A549 (cell line): ENCODE measurements around the gene FAM76A.

Source experiments
- EP300 ChIP-seq, 2 experiments: fragments of >200 bp; sonication (Bioruptor Twin); formaldehyde crosslinking; IDR thresholded peaks; 2 replicates in 1 of 2; 3 replicates in 1 of 2; pipeline ENCODE4 v1.6.1; 2016 to 2017
- TF ChIP-seq, protein P1 (sequence below): fragments of >200 bp; sonication (Bioruptor Twin); formaldehyde crosslinking; IDR thresholded peaks from 3 replicates; pipeline ENCODE4 v1.5.1; 2016

DNA sequence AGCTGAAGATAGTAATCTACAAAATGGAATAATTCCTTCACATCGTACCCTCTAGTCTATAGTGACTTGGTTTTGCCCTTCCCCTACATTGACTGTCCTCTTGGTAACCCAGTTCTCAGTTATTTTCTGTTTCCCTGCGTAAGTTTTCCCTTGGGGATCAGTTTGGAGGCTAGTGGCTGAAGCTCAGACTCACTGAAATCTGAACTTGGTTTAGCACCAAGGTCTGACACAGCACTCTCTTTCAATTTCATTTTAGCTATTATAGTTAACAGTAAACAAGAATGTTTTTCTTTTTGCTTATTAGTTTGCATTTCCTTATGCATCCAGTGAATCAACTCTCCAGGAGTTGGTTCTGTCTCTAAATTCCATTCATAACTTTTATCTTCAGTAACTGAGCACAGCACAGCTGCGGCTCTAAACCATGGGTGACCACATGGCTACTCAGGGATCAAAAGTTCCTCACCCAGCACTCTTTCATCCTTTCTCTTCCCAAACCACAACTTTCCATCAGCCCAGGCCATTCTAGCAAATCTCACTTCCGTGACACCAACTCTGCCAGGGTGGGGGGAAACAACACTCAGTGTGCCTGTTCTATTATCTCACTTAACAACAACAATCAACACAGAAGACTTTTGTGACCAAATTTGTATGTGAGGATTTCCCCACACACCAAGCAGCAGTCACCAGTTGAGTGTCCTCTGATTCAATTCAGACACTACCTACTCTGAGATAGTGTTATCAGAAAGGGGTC is 36.2 kb upstream of the FAM76A start:
- TF ChIP-seq, protein P1, sequence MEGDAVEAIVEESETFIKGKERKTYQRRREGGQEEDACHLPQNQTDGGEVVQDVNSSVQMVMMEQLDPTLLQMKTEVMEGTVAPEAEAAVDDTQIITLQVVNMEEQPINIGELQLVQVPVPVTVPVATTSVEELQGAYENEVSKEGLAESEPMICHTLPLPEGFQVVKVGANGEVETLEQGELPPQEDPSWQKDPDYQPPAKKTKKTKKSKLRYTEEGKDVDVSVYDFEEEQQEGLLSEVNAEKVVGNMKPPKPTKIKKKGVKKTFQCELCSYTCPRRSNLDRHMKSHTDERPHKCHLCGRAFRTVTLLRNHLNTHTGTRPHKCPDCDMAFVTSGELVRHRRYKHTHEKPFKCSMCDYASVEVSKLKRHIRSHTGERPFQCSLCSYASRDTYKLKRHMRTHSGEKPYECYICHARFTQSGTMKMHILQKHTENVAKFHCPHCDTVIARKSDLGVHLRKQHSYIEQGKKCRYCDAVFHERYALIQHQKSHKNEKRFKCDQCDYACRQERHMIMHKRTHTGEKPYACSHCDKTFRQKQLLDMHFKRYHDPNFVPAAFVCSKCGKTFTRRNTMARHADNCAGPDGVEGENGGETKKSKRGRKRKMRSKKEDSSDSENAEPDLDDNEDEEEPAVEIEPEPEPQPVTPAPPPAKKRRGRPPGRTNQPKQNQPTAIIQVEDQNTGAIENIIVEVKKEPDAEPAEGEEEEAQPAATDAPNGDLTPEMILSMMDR: no peak
- TF ChIP-seq EP300 (IDR thresholded peaks at IDR 0.05): no peak
